HG02973 (cell line): ENCODE data around the gene TRABD2B.

Source experiments
- ATAC-seq: cut with Tn5 transposase; IDR thresholded peaks from one replicate; pipeline ENCODE4 v1.9.1; 2021; ENCODE audit warnings: moderate library complexity; ENCODE audit not compliant: unreplicated experiment

TRABD2B gene

GRCh38 chr1:47837056-47837830 is 159.9 kb downstream of the TRABD2B start:
- ATAC-seq, result no peak

- ATAC-seq, result no peak
These were observed 161.8 kb downstream of the TRABD2B start for GRCh38 chr1:47835409-47835808.

- no peak for ATAC-seq
These were observed 162.9 kb downstream of the TRABD2B start for GRCh38 chr1:47834326-47834725.

GRCh38 chr1:47830641-47831333 is 166.4 kb downstream of the TRABD2B start:
- ATAC-seq, result no peak

- no peak for ATAC-seq
These were observed 167.2 kb downstream of the TRABD2B start for GRCh38 chr1:47830021-47830420.

- no peak for ATAC-seq
These were observed 168.2 kb downstream of the TRABD2B start for GRCh38 chr1:47828978-47829377.

GRCh38 chr1:47827109-47827508 is 170.1 kb downstream of the TRABD2B start:
- no peak for ATAC-seq

GRCh38 chr1:47824716-47825115 is 172.5 kb downstream of the TRABD2B start:
- no peak for ATAC-seq

GRCh38 chr1:47824297-47824696 is 172.9 kb downstream of the TRABD2B start:
- no peak for ATAC-seq

GRCh38 chr1:47823040-47823808 is 174.0 kb downstream of the TRABD2B start:
- ATAC-seq, result no peak

- no peak for ATAC-seq
These were observed 175.4 kb downstream of the TRABD2B start for GRCh38 chr1:47821760-47822159.

GRCh38 chr1:47819574-47819888 is 177.7 kb downstream of the TRABD2B start:
- ATAC-seq, result no peak

- no peak for ATAC-seq
These were observed 178.3 kb downstream of the TRABD2B start for GRCh38 chr1:47818682-47819573.

- ATAC-seq, result no peak
These were observed 179.3 kb downstream of the TRABD2B start for GRCh38 chr1:47817861-47818260.

- no peak for ATAC-seq
These were observed 180.7 kb downstream of the TRABD2B start for GRCh38 chr1:47816325-47817071.

GRCh38 chr1:47814612-47815395 is 182.4 kb downstream of the TRABD2B start:
- no peak for ATAC-seq

GRCh38 chr1:47813970-47814369 is 183.2 kb downstream of the TRABD2B start:
- no peak for ATAC-seq

- ATAC-seq, result no peak
These were observed 184.2 kb downstream of the TRABD2B start for GRCh38 chr1:47812904-47813514.
